HL-60 (cell line): ENCODE results near the gene VDR.

Experiments used
- DNase-seq, 2 experiments: peaks; one replicate each; pipeline ENCODE4 v3.0.0-alpha.2; 2010 to 2020; ENCODE audit warnings: low read depth in 1 of 2, low spot score in 1 of 2
- H3K27ac ChIP-seq: fragments of 250-450 bp; sonication (Bioruptor Pico); replicated peaks from 2 replicates; pipeline ENCODE4 v1.5.1; 2020; ENCODE audit warnings: mild to moderate bottlenecking, moderate library complexity
- H3K27me3 ChIP-seq: fragments of 250-450 bp; sonication (Bioruptor Pico); 2 replicates; pipeline ENCODE4 v1.5.1; 2021; ENCODE audit warnings: mild to moderate bottlenecking, moderate library complexity; ENCODE audit not compliant: insufficient read depth, poor library complexity, severe bottlenecking
- H3K4me3 ChIP-seq: replicated peaks from 2 replicates; pipeline ENCODE4 v1.5.1; 2011; ENCODE audit warnings: mild to moderate bottlenecking, control low read depth, low read length; ENCODE audit not compliant: insufficient read depth
- GABPA ChIP-seq: IDR thresholded peaks from 2 replicates; pipeline ENCODE4 v1.6.1; 2012; ENCODE audit warnings: low read depth
- POLR2AphosphoS5 ChIP-seq: IDR thresholded peaks from 2 replicates; pipeline ENCODE4 v1.6.1; 2012; ENCODE audit warnings: low read depth
- SPI1 ChIP-seq: IDR thresholded peaks from 2 replicates; pipeline ENCODE4 v1.6.1; 2012; ENCODE audit warnings: low read depth, mild to moderate bottlenecking, borderline replicate concordance
- TF ChIP-seq, protein P1 (sequence below): IDR thresholded peaks from one replicate; pipeline ENCODE4 v1.5.1; 2011; ENCODE audit warnings: low read length, control low read depth, inconsistent platforms; ENCODE audit not compliant: insufficient read depth
- TF ChIP-seq, protein P2 (sequence below): IDR thresholded peaks from 2 replicates; pipeline ENCODE4 v1.6.1; 2012; ENCODE audit warnings: low read depth; ENCODE audit not compliant: insufficient replicate concordance

The VDR gene

DNA sequence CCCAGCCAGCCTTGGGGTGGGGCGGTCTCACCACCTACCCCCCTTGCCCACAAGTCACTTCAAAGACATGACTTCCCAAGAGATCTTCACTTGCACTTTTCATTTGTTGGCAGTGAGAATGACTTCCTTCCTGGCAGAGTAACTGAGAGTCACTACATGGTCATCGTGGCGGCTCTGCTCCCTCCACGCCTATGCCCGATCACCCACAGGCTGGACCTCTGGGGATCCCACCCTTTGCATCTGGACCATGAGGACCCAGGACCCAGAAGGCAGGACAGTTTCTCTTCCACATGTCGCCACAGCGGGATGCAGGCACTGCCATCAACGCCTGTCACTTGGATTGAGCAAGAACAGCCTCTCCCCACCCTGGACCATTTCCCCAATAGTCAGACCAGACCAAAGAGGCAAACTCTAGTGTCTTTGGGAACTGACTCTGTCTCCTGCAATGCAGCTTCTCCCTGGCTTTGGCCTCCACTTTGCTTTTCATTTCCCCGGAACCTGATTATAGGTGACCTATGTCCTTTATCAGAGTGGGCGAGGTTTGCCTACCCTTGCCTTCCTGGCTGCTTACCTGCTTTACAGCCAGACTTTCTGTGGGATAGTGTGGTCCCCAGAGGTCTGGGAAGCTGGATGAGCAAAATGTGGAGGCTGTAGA is 3.6 kb downstream of the VDR start:
- peaks cover 11% of the 10 kb centered on the region for H3K27me3 ChIP-seq
- peak in 1 of 2 experiments; percentile 67 for DNase-seq
- TF ChIP-seq POLR2AphosphoS5 (no peak), SPI1 (no peak; the same call in 1 of the 2 replicates), GABPA (no peak)
- TF ChIP-seq, protein P1, sequence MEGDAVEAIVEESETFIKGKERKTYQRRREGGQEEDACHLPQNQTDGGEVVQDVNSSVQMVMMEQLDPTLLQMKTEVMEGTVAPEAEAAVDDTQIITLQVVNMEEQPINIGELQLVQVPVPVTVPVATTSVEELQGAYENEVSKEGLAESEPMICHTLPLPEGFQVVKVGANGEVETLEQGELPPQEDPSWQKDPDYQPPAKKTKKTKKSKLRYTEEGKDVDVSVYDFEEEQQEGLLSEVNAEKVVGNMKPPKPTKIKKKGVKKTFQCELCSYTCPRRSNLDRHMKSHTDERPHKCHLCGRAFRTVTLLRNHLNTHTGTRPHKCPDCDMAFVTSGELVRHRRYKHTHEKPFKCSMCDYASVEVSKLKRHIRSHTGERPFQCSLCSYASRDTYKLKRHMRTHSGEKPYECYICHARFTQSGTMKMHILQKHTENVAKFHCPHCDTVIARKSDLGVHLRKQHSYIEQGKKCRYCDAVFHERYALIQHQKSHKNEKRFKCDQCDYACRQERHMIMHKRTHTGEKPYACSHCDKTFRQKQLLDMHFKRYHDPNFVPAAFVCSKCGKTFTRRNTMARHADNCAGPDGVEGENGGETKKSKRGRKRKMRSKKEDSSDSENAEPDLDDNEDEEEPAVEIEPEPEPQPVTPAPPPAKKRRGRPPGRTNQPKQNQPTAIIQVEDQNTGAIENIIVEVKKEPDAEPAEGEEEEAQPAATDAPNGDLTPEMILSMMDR: no peak
- TF ChIP-seq, protein P2, sequence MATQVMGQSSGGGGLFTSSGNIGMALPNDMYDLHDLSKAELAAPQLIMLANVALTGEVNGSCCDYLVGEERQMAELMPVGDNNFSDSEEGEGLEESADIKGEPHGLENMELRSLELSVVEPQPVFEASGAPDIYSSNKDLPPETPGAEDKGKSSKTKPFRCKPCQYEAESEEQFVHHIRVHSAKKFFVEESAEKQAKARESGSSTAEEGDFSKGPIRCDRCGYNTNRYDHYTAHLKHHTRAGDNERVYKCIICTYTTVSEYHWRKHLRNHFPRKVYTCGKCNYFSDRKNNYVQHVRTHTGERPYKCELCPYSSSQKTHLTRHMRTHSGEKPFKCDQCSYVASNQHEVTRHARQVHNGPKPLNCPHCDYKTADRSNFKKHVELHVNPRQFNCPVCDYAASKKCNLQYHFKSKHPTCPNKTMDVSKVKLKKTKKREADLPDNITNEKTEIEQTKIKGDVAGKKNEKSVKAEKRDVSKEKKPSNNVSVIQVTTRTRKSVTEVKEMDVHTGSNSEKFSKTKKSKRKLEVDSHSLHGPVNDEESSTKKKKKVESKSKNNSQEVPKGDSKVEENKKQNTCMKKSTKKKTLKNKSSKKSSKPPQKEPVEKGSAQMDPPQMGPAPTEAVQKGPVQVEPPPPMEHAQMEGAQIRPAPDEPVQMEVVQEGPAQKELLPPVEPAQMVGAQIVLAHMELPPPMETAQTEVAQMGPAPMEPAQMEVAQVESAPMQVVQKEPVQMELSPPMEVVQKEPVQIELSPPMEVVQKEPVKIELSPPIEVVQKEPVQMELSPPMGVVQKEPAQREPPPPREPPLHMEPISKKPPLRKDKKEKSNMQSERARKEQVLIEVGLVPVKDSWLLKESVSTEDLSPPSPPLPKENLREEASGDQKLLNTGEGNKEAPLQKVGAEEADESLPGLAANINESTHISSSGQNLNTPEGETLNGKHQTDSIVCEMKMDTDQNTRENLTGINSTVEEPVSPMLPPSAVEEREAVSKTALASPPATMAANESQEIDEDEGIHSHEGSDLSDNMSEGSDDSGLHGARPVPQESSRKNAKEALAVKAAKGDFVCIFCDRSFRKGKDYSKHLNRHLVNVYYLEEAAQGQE: no peak

DNA sequence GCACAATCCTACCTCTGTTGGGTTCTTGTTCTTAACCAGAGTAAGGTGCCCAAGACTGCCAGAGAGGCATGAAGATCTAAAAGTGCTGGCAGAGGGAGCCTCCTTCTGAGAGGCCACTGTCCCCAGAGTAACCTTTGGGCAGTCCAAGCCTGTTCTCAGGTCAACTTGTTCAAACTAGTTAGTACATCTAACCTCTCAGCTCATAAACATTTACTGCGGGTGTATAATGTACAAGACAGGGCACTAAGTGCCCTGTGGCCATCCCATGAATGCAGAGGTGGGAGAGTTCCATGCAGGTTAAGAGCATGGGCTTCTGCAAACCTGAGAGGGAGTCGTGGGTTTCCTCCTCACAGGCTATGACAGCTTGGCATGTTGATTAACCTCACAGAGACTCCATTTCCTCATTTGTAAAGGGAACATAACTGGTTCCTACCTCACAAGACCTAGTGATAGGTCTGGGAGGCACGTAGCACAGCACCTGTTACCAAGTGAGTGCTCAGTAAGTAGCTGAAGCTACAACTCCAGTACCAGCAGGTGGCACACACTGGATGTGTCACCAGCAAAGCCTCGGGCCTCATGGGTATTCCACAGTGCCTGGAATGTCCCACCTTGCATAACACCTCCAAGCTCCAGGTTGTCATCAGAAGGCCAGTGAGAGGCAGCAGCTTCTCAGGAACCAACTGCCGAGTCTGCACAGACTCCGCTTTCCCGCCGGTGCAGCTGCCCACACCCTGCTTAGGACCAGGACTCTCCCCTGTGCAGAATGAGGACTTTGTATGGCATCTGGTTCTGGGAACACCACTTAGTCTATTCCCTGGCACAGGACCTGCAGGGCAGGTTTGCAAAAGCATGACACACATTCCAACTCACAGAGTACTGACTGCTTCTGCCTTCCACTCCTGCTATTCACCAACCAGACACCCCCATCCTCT is 4.4 kb downstream of the VDR start:
- peak; percentile 46 to 71 for DNase-seq
- Histone ChIP-seq H3K27ac (peak overlapping the region; percentile 26), H3K4me3 (no peak overlapping the region), H3K27me3 (peaks cover 4% of the 10 kb centered on the region)
- TF ChIP-seq GABPA (no peak), POLR2AphosphoS5 (no peak), SPI1 (peak; percentile 90)
- TF ChIP-seq, protein P2: no peak
- TF ChIP-seq, protein P1: no peak

More for the DNA sequence above, 3.6 kb downstream of the VDR start:
- peak overlapping the region; percentile 26 for H3K27ac ChIP-seq
- no peak overlapping the region for H3K4me3 ChIP-seq

DNA sequence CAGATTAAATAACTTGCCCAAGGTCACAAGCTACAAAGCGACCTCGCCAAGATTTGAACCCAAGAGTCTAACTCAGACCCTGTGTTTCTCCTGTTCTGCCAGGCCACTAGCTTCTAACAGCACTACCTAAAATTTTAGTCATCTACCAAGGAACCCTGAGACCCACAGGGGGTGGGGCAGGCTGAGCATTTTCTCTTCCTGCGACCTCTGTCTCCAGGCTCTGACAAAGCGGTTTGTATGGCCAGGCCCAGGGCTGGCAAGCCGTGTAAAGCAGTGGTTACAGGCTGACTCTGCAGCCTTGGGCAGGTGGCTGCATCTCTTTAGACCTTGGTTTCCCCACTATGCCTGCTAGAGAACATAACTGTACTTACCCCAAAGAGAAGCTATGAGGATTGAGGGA is 5.3 kb downstream of the VDR start:
- H3K4me3 ChIP-seq: no peak overlapping the region
- no peaks in the 10 kb centered on the region for H3K27me3 ChIP-seq
- no peak overlapping the region for H3K27ac ChIP-seq
- TF ChIP-seq, protein P2: no peak
- TF ChIP-seq GABPA (no peak), SPI1 (no peak), POLR2AphosphoS5 (no peak)
- TF ChIP-seq, protein P1: no peak
- DNase-seq: no peak
